HG02798 (cell line): ENCODE results near the gene INCA1.
A peak's percentile ranks its signal among the peaks of the same experiment; 100 is the strongest.
"Not testable (repeated sequence)": the region's sequence is repeated elsewhere in the genome, so short reads cannot be mapped to it uniquely, and the experiment has no call there.

Experiments
- ATAC-seq: cut with Tn5 transposase; IDR thresholded peaks from one replicate; pipeline ENCODE4 v1.9.1; 2021; ENCODE audit warnings: mild to moderate bottlenecking; ENCODE audit not compliant: unreplicated experiment, poor library complexity

Gene INCA1, protein sequence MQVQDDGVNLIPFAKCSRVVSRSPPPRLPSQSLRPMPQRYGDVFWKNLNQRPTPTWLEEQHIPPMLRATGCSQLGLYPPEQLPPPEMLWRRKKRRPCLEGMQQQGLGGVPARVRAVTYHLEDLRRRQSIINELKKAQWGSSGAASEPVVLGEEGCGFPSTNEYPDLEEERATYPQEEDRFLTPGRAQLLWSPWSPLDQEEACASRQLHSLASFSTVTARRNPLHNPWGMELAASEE

GRCh38 chr17:4997302-4998026, at the start of gene INCA1, which contains the start of gene KIF1C:
Gene INCA1, minus strand, starts transcription at chr17:4997522. Its CDS starts 3,085 bp downstream, at chr17:4994437.
Gene KIF1C, plus strand, starts transcription at chr17:4997950. Its CDS starts 2,297 bp downstream, at chr17:5000247.
- ATAC-seq: peak; percentile 89

DNA sequence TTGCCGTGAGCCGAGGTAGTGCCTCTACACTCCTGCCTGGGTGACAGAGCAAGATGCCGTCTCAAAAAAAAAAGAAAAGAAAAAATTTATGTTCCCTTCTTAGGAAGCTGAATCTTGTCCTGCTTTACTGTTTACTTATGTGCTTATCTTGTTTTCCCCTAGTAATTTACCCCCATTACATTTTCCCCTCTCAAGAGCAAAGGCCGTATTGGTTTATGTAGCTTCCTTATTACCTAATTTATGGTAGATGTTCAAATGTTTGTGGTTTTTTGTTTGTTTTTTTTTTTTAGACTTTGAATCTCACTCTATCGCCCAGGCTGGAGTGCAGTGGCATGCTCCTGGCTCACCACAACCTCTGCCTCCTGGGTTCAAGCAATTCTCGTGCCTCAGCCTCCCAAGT, 48.2 kb upstream of the INCA1 start:
- ATAC-seq: no peak

DNA sequence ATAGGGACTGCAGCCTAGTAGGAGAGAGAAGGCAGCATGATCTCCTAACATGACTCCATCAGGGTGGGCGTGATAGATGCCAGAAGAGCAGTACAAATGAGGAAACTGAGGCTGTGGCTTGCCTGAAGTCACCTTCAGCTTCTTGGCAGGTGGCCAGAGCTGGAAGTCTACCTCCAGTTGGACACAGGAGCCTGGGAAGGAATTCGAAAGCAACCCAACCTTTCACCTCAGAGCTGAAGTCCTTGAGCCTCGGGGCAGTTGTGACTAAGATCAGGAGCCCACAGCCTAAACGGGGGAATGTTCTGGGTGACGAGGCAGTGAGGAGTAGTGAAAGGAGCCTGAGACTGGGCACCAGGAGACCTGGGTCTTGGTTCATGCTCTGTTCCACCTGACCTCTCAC, 47.3 kb upstream of the INCA1 start:
- ATAC-seq: no peak

DNA sequence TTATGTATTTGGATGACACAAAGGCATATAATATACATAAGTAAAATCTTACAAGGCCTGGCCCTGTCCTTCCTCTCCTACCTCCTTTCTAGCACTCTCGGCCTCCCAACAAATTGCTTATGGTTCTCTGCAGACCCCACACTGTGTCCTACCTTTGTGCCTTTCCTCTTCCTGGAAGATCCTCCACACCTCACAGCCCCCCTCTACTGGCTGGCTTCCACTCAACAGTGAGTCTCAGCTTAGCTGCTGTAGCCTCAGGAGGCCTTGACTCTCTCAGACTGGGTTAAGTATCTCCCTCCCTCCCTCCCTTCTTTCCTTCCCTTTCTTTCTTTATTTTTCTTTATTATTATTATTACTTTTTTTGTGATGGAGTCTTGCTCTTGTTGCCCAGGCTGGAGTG, 46.2 kb upstream of the INCA1 start:
- ATAC-seq: no peak

GRCh38 chr17:5042157-5043022, 45.1 kb upstream of the INCA1 start:
- no peak for ATAC-seq

GRCh38 chr17:5035315-5035714, 38.0 kb upstream of the INCA1 start, which contains the start of gene SLC52A1:
Gene SLC52A1, minus strand, starts transcription at chr17:5035426. Its CDS starts 820 bp downstream, at chr17:5034606.
- no peak for ATAC-seq

DNA sequence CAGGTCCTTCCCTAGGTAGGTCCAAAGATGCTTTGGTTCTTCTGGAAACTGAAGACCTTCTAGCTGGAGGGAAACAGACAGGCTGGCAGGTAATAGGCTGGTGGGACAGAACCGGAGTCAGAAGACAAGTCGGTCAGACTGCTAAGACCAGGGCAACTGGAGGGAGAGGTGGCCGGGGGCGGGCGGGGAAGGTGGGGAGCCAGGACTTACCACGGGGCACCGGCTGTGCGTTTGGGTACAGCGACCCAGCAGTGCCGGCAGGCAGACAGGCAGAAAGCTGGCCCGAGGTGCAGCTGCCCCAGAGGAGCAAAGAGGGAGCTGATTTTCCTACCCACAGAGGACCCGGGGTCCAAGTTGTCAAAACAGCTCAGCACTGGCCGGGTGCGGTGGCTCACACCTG, 37.3 kb upstream of the INCA1 start:
- ATAC-seq: no peak

DNA sequence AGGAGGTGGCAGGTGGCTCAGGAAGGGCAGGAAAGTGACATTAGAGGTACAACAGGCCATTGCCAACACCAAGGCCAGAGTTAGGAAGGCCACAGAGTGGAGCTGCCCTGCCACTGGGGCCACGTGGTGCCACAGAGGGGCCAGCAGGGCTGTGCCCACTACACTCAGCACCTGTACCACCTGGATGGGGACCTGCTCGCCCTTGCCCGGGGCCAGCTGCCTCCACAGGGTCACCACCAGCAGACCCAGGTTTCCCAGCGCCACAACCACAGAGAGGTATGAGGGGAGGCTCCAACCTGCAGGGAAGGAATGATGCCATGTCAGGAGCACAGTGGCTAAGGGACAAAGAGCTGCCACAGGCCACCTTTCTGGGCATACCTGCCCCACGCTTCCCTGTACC, 36.7 kb upstream of the INCA1 start:
- no peak for ATAC-seq

DNA sequence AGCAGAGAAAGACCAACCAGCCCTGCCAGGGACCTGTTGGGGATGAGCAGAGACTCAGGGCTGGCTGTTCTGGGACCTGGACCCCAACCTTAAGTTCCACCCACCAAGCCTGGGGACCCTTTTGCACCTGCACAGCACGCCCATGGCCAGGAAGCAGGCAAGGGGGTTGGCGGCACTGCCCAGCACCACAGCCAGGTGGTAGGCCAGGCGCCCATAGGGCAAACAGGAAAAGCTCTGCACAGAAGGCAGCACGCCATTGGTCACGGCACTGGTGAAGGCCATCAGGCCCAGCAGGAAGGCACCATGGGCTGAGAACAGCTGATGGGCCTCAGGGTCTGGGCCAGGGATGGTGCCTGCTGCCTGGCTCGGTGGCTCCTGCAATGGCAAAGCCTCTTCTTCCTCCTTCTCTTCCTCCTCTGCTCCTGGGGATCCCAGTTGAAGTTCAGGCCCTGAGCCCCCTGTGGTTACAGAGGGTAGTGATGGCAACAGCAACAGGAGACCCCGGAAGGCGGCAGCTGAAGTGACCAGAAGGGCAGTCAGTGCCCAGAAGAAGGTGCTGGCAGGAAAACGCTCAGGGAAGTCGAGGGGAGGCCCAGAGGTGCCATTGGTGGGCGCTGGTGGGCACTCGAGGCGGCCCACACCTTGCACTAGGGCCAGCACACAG, 36.2 kb upstream of the INCA1 start:
- ATAC-seq: no peak

DNA sequence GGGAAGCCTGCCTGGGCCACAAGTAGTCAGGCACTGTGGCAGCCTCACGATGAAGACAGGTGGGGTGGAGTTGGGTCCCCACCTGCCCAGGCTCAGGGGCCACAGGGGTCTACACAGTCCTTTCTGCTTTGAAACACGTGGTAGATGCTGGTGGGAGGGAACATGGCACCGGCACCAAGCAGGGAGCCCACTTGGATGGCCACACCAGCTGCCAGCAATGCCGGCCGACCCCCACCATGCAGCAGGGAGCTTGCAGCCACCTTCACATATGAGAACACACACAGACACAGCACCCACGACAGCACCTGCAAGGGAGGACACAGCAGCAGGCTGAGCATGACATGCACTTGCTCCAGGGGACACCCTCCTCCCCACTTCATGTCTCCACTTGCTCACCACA, 35.5 kb upstream of the INCA1 start:
- no peak for ATAC-seq

DNA sequence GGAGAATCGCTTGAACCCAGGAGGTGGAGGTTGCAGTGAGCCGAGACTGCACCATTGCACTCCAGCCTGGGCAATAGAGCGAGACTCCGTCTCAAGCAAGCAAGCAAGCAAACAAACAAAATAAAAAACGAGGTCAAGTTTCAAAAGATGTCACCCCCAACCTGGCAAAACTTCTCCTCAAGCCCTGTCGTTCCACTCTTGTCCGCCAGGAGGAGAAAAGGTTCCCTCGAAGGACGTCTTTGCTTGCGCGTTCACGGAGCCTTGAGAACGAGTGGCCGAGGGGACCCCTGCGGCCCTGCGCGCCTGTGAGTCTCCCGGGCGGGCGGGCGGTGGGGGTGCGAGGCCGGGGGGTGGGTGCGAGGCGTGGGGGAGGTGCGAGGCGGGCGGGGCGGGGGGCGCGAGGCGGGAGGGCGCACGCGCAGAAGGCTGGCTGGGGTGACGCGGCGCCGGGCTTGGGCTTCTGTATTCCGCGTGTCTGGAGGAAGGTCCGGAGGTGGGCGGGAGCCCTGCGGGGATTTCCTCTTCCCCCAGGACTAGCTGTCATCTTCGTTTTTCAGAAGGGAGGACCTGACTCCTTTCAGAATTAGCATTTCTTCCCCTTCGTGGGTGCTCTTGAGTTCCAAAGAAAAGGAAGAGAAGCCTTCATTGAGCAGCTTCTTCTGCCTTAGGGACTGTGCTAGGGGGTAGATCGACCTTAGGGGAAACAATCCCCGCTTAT, 34.2 kb upstream of the INCA1 start:
- ATAC-seq: peak; percentile 77

GRCh38 chr17:5030168-5030567, 32.8 kb upstream of the INCA1 start:
- not testable (repeated sequence) for ATAC-seq

DNA sequence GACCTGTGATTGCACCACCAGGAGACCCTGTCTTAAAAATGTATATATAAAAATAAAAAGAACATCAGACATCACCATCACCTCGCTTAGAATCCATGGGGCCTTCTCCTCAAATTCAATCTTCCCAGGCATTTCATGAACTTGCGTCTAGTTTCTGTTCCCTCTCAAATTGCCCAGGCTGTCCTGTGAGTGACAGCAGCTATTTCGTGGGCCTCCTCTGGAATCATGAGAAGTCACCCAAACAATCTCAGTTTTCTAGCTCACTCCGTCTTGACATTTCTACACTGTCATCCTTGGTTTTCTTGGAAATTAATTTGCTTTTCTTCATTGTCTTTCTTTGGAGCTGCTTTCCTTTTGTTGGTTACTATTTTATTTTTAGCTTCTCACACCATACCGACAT, 30.6 kb upstream of the INCA1 start:
- no peak for ATAC-seq

DNA sequence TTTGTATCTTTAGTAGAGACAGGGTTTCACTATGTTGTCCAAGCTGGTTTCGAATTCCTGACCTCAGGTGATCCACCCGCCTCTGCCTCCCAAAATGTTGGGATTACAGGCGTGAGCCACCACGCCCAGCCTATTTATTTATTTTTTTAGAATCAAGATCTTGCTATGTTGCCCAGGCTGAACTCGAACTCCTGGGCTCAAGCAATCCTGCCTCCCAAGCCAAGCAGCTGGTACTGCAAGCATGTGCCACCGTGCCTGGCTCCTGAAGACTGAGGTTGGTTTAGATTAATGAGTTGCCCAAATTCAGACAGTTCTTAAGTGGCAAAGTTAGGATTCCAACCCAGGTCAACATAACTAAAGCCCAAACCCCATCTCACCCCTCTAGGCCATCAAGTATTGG, 30.0 kb upstream of the INCA1 start:
- ATAC-seq: no peak

DNA sequence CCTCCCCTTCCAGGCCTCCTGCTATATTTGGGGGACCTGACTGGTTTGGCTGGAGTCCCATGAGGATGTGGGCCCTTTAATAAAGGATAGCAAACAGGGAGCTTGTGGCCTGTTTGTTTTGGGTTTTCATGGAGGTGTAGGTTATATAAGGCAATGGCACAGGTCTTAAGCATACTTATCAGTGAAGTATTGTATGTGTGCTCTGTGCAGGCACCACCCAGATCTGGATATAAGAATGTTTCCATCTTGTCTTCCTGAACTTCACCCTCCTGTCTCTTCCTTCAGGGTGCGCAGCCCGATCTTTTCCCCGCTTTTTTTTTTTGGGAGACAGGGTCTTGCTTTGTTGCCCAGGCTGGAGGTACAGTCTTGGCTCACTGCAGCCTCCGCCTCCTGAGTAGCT, 27.3 kb upstream of the INCA1 start:
- no peak for ATAC-seq

DNA sequence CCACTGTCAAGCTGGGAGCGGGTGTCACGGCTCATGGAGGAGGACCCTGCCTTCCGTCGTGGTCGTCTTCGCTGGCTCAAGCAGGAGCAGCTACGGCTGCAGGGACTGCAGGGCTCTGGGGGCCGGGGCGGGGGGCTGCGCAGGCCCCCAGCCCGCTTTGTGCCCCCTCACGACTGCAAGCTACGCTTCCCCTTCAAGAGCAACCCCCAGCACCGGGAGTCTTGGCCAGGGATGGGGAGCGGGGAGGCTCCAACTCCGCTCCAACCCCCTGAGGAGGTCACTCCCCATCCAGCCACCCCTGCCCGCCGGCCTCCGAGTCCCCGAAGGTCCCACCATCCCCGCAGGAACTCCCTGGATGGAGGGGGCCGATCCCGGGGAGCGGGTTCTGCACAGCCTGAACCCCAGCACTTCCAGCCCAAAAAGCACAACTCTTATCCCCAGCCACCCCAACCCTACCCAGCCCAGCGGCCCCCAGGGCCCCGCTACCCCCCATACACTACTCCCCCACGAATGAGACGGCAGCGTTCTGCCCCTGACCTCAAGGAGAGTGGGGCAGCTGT, 26.3 kb upstream of the INCA1 start:
- no peak for ATAC-seq

GRCh38 chr17:5022171-5022711, 24.9 kb upstream of the INCA1 start:
- ATAC-seq: no peak

GRCh38 chr17:5020502-5021023, 23.2 kb upstream of the INCA1 start:
- no peak for ATAC-seq

GRCh38 chr17:5019475-5019956, 22.2 kb upstream of the INCA1 start:
- ATAC-seq: no peak
